A549 (cell line): ENCODE results near the gene ZMYND19. TPM values are rescaled to one million over a fixed set of nuclear protein-coding genes. Genes with fewer than 3 reads are reported as not detected.

Experiments used
- ATAC-seq, 2 experiments: fragments of 200-7000 bp in 1 of 2; fragments of >200 bp in 1 of 2; cut with Nextera tagmentation in 1 of 2; cut with Tn5 transposase in 1 of 2; 3 replicates each; pipeline versions ENCODE4 v1.8.0 to v1.9.1; 2018 to 2020; ENCODE audit warnings: mild to moderate bottlenecking in 1 of 2, moderate library complexity in 1 of 2
- CTCF ChIA-PET: fragments of 300-600 bp; sonication (Branson Sonifier 250); formaldehyde crosslinking; extraction: SDS; loops from one replicate; lab custom pipeline; 2021; ENCODE audit warnings: antibody characterized with exemption, inconsistent platforms; lab: Yijun Ruan, JAX
- POLR2A ChIA-PET: fragments of 350-600 bp; formaldehyde crosslinking; extraction: SDS; loops from one replicate; lab custom pipeline; 2021; ENCODE audit warnings: antibody characterized with exemption, inconsistent platforms; lab: Yijun Ruan, JAX
- DNase-seq, 2 experiments: peaks; one replicate each; pipeline versions ENCODE4 v3.0.0 to v3.0.0-alpha.2; 2011 to 2016; ENCODE audit warnings: low read depth in 1 of 2, low spot score in 1 of 2
- FAIRE-seq: peaks from 2 replicates; lab custom pipeline; 2011; peaks lifted over from hg19 to GRCh38; lab: Jason Lieb, UNC
- H3K27ac ChIP-seq, 2 experiments: fragments of >200 bp; sonication (Bioruptor Twin); formaldehyde crosslinking; 3 replicates each; pipeline ENCODE4 v1.5.1; 2016 to 2017
- H3K4me1 ChIP-seq: fragments of >200 bp; sonication (Bioruptor Twin); formaldehyde crosslinking; 3 replicates; pipeline ENCODE4 v1.6.1; 2016
- H3K4me2 ChIP-seq: fragments of >200 bp; sonication (Bioruptor Twin); formaldehyde crosslinking; 3 replicates; pipeline ENCODE4 v1.6.1; 2016
- H3K4me3 ChIP-seq: fragments of >200 bp; sonication (Bioruptor Twin); formaldehyde crosslinking; 3 replicates; pipeline ENCODE4 v1.5.1; 2016
- H3K9me3 ChIP-seq: fragments of >200 bp; sonication (Bioruptor Twin); formaldehyde crosslinking; 3 replicates; pipeline ENCODE4 v1.6.1; 2016
- BHLHE40 ChIP-seq: IDR thresholded peaks from 2 replicates; pipeline ENCODE4 v1.6.1; 2012; ENCODE audit warnings: low read depth, low read length, inconsistent platforms
- CHD2 ChIP-seq: fragments of 150-350 bp; IDR thresholded peaks from 2 replicates; pipeline ENCODE4 v1.6.1; 2014; ENCODE audit warnings: low read length; ENCODE audit not compliant: partially characterized antibody
- EHF ChIP-seq: fragments of 250-450 bp; sonication (Bioruptor Pico); IDR thresholded peaks from 2 replicates; pipeline ENCODE4 v1.5.0; 2020; ENCODE audit warnings: mild to moderate bottlenecking
- ELK1 ChIP-seq: fragments of 150-350 bp; IDR thresholded peaks from 2 replicates; pipeline ENCODE4 v1.6.1; 2014; ENCODE audit warnings: low read depth, mild to moderate bottlenecking, low read length
- EP300 ChIP-seq, 2 experiments: fragments of >200 bp; sonication (Bioruptor Twin); formaldehyde crosslinking; IDR thresholded peaks; 2 replicates in 1 of 2; 3 replicates in 1 of 2; pipeline ENCODE4 v1.6.1; 2016 to 2017
- HMGXB4 ChIP-seq: fragments of 250-450 bp; sonication (Bioruptor Pico); IDR thresholded peaks from 2 replicates; pipeline ENCODE4 v1.5.0; 2021; ENCODE audit warnings: mild to moderate bottlenecking, moderate library complexity, borderline replicate concordance
- HOXB5 ChIP-seq: fragments of 250-450 bp; sonication (Bioruptor Pico); IDR thresholded peaks from 2 replicates; pipeline ENCODE4 v1.5.0; 2020; ENCODE audit warnings: mild to moderate bottlenecking, moderate library complexity
- JUN ChIP-seq, 2 experiments: fragments of >200 bp; sonication (Bioruptor Twin); formaldehyde crosslinking; IDR thresholded peaks; 2 replicates in 1 of 2; 3 replicates in 1 of 2; pipeline ENCODE4 v1.6.1; 2016 to 2017
- JUNB ChIP-seq: fragments of >200 bp; sonication (Bioruptor Twin); formaldehyde crosslinking; IDR thresholded peaks from 2 replicates; pipeline ENCODE4 v1.6.1; 2016
- KDM1A ChIP-seq: fragments of 200-600 bp; sonication (generic); IDR thresholded peaks from 2 replicates; pipeline ENCODE4 v1.6.1; 2016; ENCODE audit warnings: low read depth, mild to moderate bottlenecking
- MAZ ChIP-seq: fragments of 150-350 bp; IDR thresholded peaks from 2 replicates; pipeline ENCODE4 v1.6.1; 2014; ENCODE audit warnings: antibody characterized with exemption, low read depth, low read length, borderline replicate concordance
- NPAS2 ChIP-seq: fragments of 250-450 bp; sonication (Bioruptor Pico); IDR thresholded peaks from 2 replicates; pipeline ENCODE4 v1.8.0; 2022; ENCODE audit warnings: mild to moderate bottlenecking, moderate library complexity, borderline replicate concordance
- POLR2A ChIP-seq: IDR thresholded peaks from 2 replicates; pipeline ENCODE4 v1.6.1; 2012; ENCODE audit warnings: mild to moderate bottlenecking, low read length
- POLR2AphosphoS2 ChIP-seq: conservative IDR thresholded peaks from 2 replicates; pipeline ENCODE4 v1.6.1; 2012; ENCODE audit warnings: low read length, improper control_type of control experiment, inconsistent platforms
- RARB ChIP-seq: fragments of 250-450 bp; sonication (Bioruptor Pico); IDR thresholded peaks from 2 replicates; pipeline ENCODE4 v1.8.0; 2021; ENCODE audit warnings: mild to moderate bottlenecking, moderate library complexity
- REST ChIP-seq: fragments of 200-600 bp; sonication (generic); IDR thresholded peaks from 2 replicates; pipeline ENCODE4 v1.6.1; 2016; ENCODE audit warnings: antibody characterized with exemption, mild to moderate bottlenecking, moderate library complexity
- TFCP2L1 ChIP-seq: fragments of 250-450 bp; sonication (Bioruptor Pico); IDR thresholded peaks from 2 replicates; pipeline ENCODE4 v1.5.0; 2021; ENCODE audit warnings: mild to moderate bottlenecking
- ZC3H11A ChIP-seq: fragments of 450-650 bp; IDR thresholded peaks from 2 replicates; pipeline ENCODE4 v1.6.1; 2014; ENCODE audit warnings: antibody characterized with exemption, mild to moderate bottlenecking
- ZNF302 ChIP-seq: fragments of 250-450 bp; sonication (Bioruptor Pico); IDR thresholded peaks from 2 replicates; pipeline ENCODE4 v1.9.0; 2021; ENCODE audit warnings: inconsistent platforms, mild to moderate bottlenecking, moderate library complexity
- ZSCAN20 ChIP-seq: fragments of 250-450 bp; sonication (Bioruptor Pico); IDR thresholded peaks from 2 replicates; pipeline ENCODE4 v1.8.0; 2022; ENCODE audit warnings: mild to moderate bottlenecking, moderate library complexity
- WGBS: methylation state at CpG from one replicate; pipeline ENCODE4 v1.1.6; 2017; ENCODE audit errors: missing lambda C conversion rate; 5-methylcytosine and 5-hydroxymethylcytosine counted together
- polyA minus RNA-seq: library from RNA; depleted of rRNA, polyadenylated mRNA; stranded (reverse); fragments of >200 nt; gene quantifications from 2 replicates; pipeline ENCODE4 v1.2.3, GENCODE V29; 2011; rRNA and poly(A)+ RNA removed
- polyA plus RNA-seq, 4 experiments: library from polyadenylated mRNA; depleted of rRNA in 3 of 4; stranded (reverse); fragments of >200 nt; fragmentation: RNase III in 1 of 4; extraction: RNeasy Plus Mini Kit Qiagen cat#74134 plus additional on column Dnase treatment in 1 of 4; gene quantifications; 2 replicates in 3 of 4; 3 replicates in 1 of 4; pipeline ENCODE4 v1.2.3, GENCODE V29; 2011 to 2017
- TF ChIP-seq, protein P1 (sequence below): fragments of >200 bp; sonication (Bioruptor Twin); formaldehyde crosslinking; IDR thresholded peaks from 2 replicates; pipeline ENCODE4 v1.6.1; 2016
- TF ChIP-seq, protein P2 (sequence below): IDR thresholded peaks from 2 replicates; pipeline ENCODE4 v1.6.1; 2012
- TF ChIP-seq, protein P3 (sequence below): IDR thresholded peaks from 2 replicates; pipeline ENCODE4 v1.6.1; 2012
- TF ChIP-seq, protein P4 (sequence below): IDR thresholded peaks from 2 replicates; pipeline ENCODE4 v1.6.1; 2012; ENCODE audit warnings: low read depth, borderline replicate concordance

ZMYND19 gene
- polyA plus RNA-seq (2011; rRNA removed) (16.0 and 19.6 TPM in 2 replicates), polyA plus RNA-seq (2017; fragmentation: RNase III; extraction: RNeasy Plus Mini Kit Qiagen cat#74134 plus additional on column Dnase treatment) (35.7 to 38.7 TPM (median 37.5 TPM) in 3 replicates), polyA minus RNA-seq (14.8 and 16.1 TPM in 2 replicates)
- polyA plus RNA-seq (2012; cell fraction: cytosol; rRNA removed), result 42.7 and 47.2 TPM in 2 replicates
- polyA plus RNA-seq (2012; cell fraction: nucleus; rRNA removed), result 66.6 and 82.2 TPM in 2 replicates

- TF ChIP-seq RARB, result no peak
- peak; percentile 58 for TF ChIP-seq POLR2A
- no peak for TF ChIP-seq KDM1A
- TF ChIP-seq ZSCAN20 (CRISPR knock-in tag), result no peak
- TF ChIP-seq TFCP2L1 (CRISPR knock-in tag), result peak; percentile 9; the same call in 1 of the 2 replicates
- no peak for TF ChIP-seq MAZ
- no peak for TF ChIP-seq ZC3H11A
- TF ChIP-seq, protein P1, sequence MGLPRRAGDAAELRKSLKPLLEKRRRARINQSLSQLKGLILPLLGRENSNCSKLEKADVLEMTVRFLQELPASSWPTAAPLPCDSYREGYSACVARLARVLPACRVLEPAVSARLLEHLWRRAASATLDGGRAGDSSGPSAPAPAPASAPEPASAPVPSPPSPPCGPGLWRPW, result no peak
- TF ChIP-seq EP300 (IDR thresholded peaks at IDR 0.05), result no peak
- no peak for TF ChIP-seq EHF (CRISPR knock-in tag)
- no peak for TF ChIP-seq POLR2AphosphoS2
- no peak for TF ChIP-seq ZNF302
- TF ChIP-seq ELK1, result no peak
- no peak for TF ChIP-seq REST
- TF ChIP-seq, protein P2, sequence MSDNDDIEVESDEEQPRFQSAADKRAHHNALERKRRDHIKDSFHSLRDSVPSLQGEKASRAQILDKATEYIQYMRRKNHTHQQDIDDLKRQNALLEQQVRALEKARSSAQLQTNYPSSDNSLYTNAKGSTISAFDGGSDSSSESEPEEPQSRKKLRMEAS, result peak; percentile 53
- peak in 1 of 2 experiments; percentile 35; a peak in 2 of 5 replicates for TF ChIP-seq JUN (IDR thresholded peaks at IDR 0.05)
- ATAC-seq (peak; percentile 87 to 93), FAIRE-seq (no peak), DNase-seq (peak; percentile 85 to 94)
- peak within 1 kb of the TSS; percentile 94 to 95 for H3K27ac ChIP-seq
- H3K4me3 ChIP-seq, result peak within 1 kb of the TSS; percentile 99
- POLR2A ChIA-PET, result interaction anchor here (0.6 to 1.4 kb wide), 8 partner anchors 9 to 178 kb away, joined by 3 to 11 read pairs (median 4); partner anchors contain the start of genes ARRDC1, DPH7 and EHMT1
- H3K4me1 ChIP-seq, result peaks cover 15% of the 10 kb centered on the region; the same call in 1 of the 3 replicates
- CTCF ChIA-PET, result interaction anchor here (0.7 to 18.5 kb wide), 2 partner anchors 10 to 14 kb away, joined by 3 to 175 read pairs; partner anchors contain the start of genes ARRDC1 and DPH7
- H3K9me3 ChIP-seq, result no peaks in the 10 kb centered on the region
- peak within 1 kb of the TSS; percentile 95 for H3K4me2 ChIP-seq
- under 1% methylated on average over 23 of the region's 113 CpGs for WGBS
Observed at GRCh38 chr9:137590469-137591383, at the start of gene ZMYND19. ZMYND19 (minus strand) TSS chr9:137590512; CDS start chr9:137590263, 249 bp downstream.

DNA sequence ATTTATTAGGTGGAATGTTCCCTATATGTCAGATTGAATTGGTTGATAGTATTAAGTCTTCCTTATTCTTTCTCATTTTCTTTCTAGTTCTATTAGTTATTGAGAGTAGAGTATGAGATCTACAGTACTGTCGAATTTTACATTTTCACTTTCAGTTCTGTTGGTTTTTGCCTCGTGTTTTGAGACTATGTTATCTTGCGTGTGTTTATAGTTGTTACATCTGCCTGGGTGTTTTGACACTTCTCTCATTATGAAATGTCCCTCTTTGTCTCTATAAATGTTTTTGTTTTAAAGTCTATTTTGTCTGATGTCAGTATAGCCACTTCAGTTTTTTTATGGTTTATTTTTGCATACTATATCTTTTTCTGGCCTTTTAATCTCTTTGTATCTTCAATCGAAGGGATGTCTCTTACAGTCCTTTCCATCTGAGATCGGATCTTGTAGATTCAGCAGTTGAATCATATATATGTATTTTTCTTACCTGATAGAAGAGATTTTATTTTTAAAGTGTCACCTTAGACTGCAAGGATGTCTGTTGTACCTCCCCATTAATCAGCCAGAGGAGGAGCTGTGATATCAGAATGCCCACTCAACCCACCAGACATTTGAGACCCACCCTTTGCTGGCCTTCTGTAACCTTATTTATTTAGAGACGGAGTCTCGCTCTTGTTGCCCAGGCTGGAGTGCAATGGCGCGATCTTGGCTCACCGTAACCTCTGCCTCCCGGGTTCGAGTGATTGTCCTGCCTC, 49.2 kb upstream of the ZMYND19 start:
- FAIRE-seq (no peak), DNase-seq (no peak), ATAC-seq (no peak)
- Histone ChIP-seq H3K4me3 (no peak overlapping the region), H3K9me3 (no peaks in the 10 kb centered on the region), H3K4me1 (no peaks in the 10 kb centered on the region), H3K4me2 (no peak overlapping the region), H3K27ac (no peak overlapping the region)
- WGBS, result 90% methylated on average over 12 of the region's 12 CpGs
- ChIA-PET POLR2A (no interaction called here), CTCF (interaction anchor here (1.0 kb wide), 1 partner anchor 12 kb away, joined by 3 read pairs; no protein-coding TSS in a partner anchor)
- no peak for TF ChIP-seq NPAS2
- TF ChIP-seq, protein P3, sequence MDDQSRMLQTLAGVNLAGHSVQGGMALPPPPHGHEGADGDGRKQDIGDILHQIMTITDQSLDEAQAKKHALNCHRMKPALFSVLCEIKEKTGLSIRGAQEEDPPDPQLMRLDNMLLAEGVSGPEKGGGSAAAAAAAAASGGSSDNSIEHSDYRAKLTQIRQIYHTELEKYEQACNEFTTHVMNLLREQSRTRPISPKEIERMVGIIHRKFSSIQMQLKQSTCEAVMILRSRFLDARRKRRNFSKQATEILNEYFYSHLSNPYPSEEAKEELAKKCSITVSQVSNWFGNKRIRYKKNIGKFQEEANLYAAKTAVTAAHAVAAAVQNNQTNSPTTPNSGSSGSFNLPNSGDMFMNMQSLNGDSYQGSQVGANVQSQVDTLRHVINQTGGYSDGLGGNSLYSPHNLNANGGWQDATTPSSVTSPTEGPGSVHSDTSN, result no peak
- TF ChIP-seq MAZ, result no peak
- no peak for TF ChIP-seq HOXB5 (CRISPR knock-in tag)
- no peak for TF ChIP-seq CHD2
- TF ChIP-seq TFCP2L1 (CRISPR knock-in tag), result no peak
- no peak for TF ChIP-seq KDM1A
- TF ChIP-seq BHLHE40, result no peak
- no peak for TF ChIP-seq HMGXB4 (CRISPR knock-in tag)
- no peak for TF ChIP-seq POLR2A
- TF ChIP-seq, protein P4, sequence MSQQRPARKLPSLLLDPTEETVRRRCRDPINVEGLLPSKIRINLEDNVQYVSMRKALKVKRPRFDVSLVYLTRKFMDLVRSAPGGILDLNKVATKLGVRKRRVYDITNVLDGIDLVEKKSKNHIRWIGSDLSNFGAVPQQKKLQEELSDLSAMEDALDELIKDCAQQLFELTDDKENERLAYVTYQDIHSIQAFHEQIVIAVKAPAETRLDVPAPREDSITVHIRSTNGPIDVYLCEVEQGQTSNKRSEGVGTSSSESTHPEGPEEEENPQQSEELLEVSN, result no peak
- no peak for TF ChIP-seq JUNB
